Mucosa of descending colon (tissue), 3 donors: ENCODE measurements around the gene CRIM1. TPM values are rescaled to one million over a fixed set of nuclear protein-coding genes. Genes with fewer than 3 reads are reported as not detected.

Source experiments
- ATAC-seq: fragments of 200-7000 bp; cut with Tn5 transposase; one replicate; pipeline ENCODE4 v1.9.1; 2020; ENCODE audit warnings: mild to moderate bottlenecking, moderate library complexity
- DNase-seq, 3 donors: peaks; one replicate each; pipeline ENCODE4 v3.0.0-alpha.2; 2020
- H3K36me3 ChIP-seq: fragments of 200-600 bp; one replicate; pipeline ENCODE4 v1.8.0; 2021; ENCODE audit warnings: low read depth, mild to moderate bottlenecking
- H3K4me1 ChIP-seq: fragments of 200-600 bp; one replicate; pipeline ENCODE4 v1.8.0; 2021; ENCODE audit warnings: low read depth, mild to moderate bottlenecking
- H3K4me3 ChIP-seq: fragments of 200-600 bp; one replicate; pipeline ENCODE4 v1.8.0; 2021; ENCODE audit warnings: mild to moderate bottlenecking
- H3K9me3 ChIP-seq: fragments of 200-600 bp; one replicate; pipeline ENCODE4 v1.8.0; 2021; ENCODE audit warnings: mild to moderate bottlenecking
- CTCF ChIP-seq: fragments of 200-600 bp; IDR thresholded peaks from one replicate; pipeline ENCODE4 v1.8.0; 2022; ENCODE audit warnings: antibody characterized with exemption, mild to moderate bottlenecking
- intact Hi-C, 2 donors: fragments of 100-400 bp; cut with DNase I in 1 of 2; cut with micrococcal nuclease in 1 of 2; formaldehyde crosslinking; loops; one replicate each; pipeline versions ENCODE4 v1.11.0 to v1.11.1; 2022; cut with DNase I, micrococcal nuclease
- total RNA-seq, 3 donors: library from RNA; stranded (reverse); fragmentation: NEBNext Ultra II Directional in 2 of 3; extraction: Animal tissue kit (Norgen Biotek cat#: 25700) in 2 of 3; gene quantifications; one replicate each; pipeline versions ENCODE4 v1.2.1 to v1.2.4, GENCODE V29; 2021 to 2023
- donor health status: DM: no; HTN: no; CAD: no; lungs with moderate emphysema.
- donor health status: DM: no; HTN: no; CAD: no.
- donor health status: DM: no; HTN: yes; CAD: no.

The CRIM1 gene
- total RNA-seq, 3 donors from 2014 or later, result 66.9 to 104 (median 85.8) TPM

GRCh38 chr2:36388472-36388871 is 32.9 kb downstream of the CRIM1 start:
- ATAC-seq (no peak), DNase-seq (no peak)
- Histone ChIP-seq H3K4me3 (no peak overlapping the region), H3K36me3 (no peaks in the 10 kb centered on the region), H3K4me1 (peaks cover 7% of the 10 kb centered on the region), H3K9me3 (no peaks in the 10 kb centered on the region)
- TF ChIP-seq CTCF, result no peak
- intact Hi-C loops, result no loop called here

GRCh38 chr2:36389091-36389564 is 33.5 kb downstream of the CRIM1 start:
- no peak for DNase-seq
- intact Hi-C loops, result no loop called here
- peak; percentile 91 for ATAC-seq
- Histone ChIP-seq H3K4me3 (no peak overlapping the region), H3K36me3 (no peaks in the 10 kb centered on the region), H3K4me1 (peaks cover 7% of the 10 kb centered on the region), H3K9me3 (no peaks in the 10 kb centered on the region)
- no peak for TF ChIP-seq CTCF

GRCh38 chr2:36389577-36389976 is 34.0 kb downstream of the CRIM1 start:
- H3K36me3 ChIP-seq, result no peaks in the 10 kb centered on the region
- H3K4me1 ChIP-seq, result peaks cover 7% of the 10 kb centered on the region
- no peak for TF ChIP-seq CTCF
- ATAC-seq (no peak), DNase-seq (no peak)
- intact Hi-C loops, result no loop called here
- no peaks in the 10 kb centered on the region for H3K9me3 ChIP-seq
- H3K4me3 ChIP-seq, result no peak overlapping the region

- no peak for TF ChIP-seq CTCF
- Histone ChIP-seq H3K9me3 (no peaks in the 10 kb centered on the region), H3K4me3 (no peak overlapping the region), H3K36me3 (no peaks in the 10 kb centered on the region), H3K4me1 (peaks cover 30% of the 10 kb centered on the region)
- ATAC-seq (no peak), DNase-seq (no peak)
- intact Hi-C loops, result no loop called here
Measured at GRCh38 chr2:36392571-36393255, 37.1 kb downstream of the CRIM1 start.

- Histone ChIP-seq H3K36me3 (no peaks in the 10 kb centered on the region), H3K9me3 (no peaks in the 10 kb centered on the region), H3K4me1 (peaks cover 32% of the 10 kb centered on the region), H3K4me3 (no peak overlapping the region)
- no peak for TF ChIP-seq CTCF
- intact Hi-C loops, result no loop called here
- DNase-seq, result no peak
- ATAC-seq, result no peak
Measured at GRCh38 chr2:36393738-36394256, 38.2 kb downstream of the CRIM1 start.
